IMR-90 (cell line): ENCODE results near the gene BTBD17. TPM values are rescaled to one million over a fixed set of nuclear protein-coding genes. Genes with fewer than 3 reads are reported as not detected.
"Not testable (repeated sequence)": the region's sequence is repeated elsewhere in the genome, so short reads cannot be mapped to it uniquely, and the experiment has no call there.

ENCODE experiments used
- ATAC-seq: fragments of 200-7000 bp; cut with Tn5 transposase; 2 replicates; pipeline ENCODE4 v1.9.1; 2020; ENCODE audit warnings: low read depth, mild to moderate bottlenecking, moderate library complexity
- BruUV-seq: library from RNA; stranded (reverse); fragments of 400-500 nt; replicated peaks from 2 replicates; lab custom pipeline; 2021; lab: Mats Ljungman, UMichigan
- CTCF ChIA-PET: fragments of 300-600 bp; formaldehyde crosslinking; extraction: SDS; loops from one replicate; lab custom pipeline; 2021; ENCODE audit warnings: antibody characterized with exemption; lab: Yijun Ruan, JAX
- POLR2A ChIA-PET: fragments of 300-600 bp; sonication (Branson Sonifier 250); formaldehyde crosslinking; loops from one replicate; lab custom pipeline; 2022; ENCODE audit warnings: antibody characterized with exemption; ENCODE audit not compliant: unreplicated experiment; lab: Charles Lee
- DNase-seq: peaks from one replicate; pipeline ENCODE4 v3.0.0; 2013
- H2AFZ ChIP-seq: replicated peaks from 2 replicates; pipeline ENCODE3; 2013; ENCODE audit warnings: low read length, mild to moderate bottlenecking; ENCODE audit not compliant: poor library complexity
- H2AK5ac ChIP-seq: 2 replicates; pipeline ENCODE4 v1.6.1; 2013; ENCODE audit warnings: low read depth, low read length, inconsistent platforms
- H2AK9ac ChIP-seq: replicated peaks from 2 replicates; pipeline ENCODE3; 2013; ENCODE audit warnings: mild to moderate bottlenecking, low read depth, low read length, moderate library complexity; ENCODE audit not compliant: poor library complexity
- H2BK120ac ChIP-seq: 2 replicates; pipeline ENCODE4 v1.6.1; 2013; ENCODE audit warnings: low read depth, low read length, inconsistent platforms
- H2BK15ac ChIP-seq: 3 replicates; pipeline ENCODE4 v1.6.1; 2013; ENCODE audit warnings: low read depth, low read length, inconsistent platforms
- H2BK20ac ChIP-seq: 2 replicates; pipeline ENCODE4 v1.6.1; 2013; ENCODE audit warnings: low read depth, mild to moderate bottlenecking, inconsistent platforms, low read length, moderate library complexity
- H2BK5ac ChIP-seq: 2 replicates; pipeline ENCODE4 v1.6.1; 2013; ENCODE audit warnings: mild to moderate bottlenecking, low read depth, low read length, inconsistent platforms; ENCODE audit not compliant: poor library complexity, severe bottlenecking
- H3K14ac ChIP-seq: replicated peaks from 2 replicates; pipeline ENCODE4 v1.6.1; 2013; ENCODE audit warnings: low read depth, low read length, inconsistent platforms
- H3K18ac ChIP-seq: 2 replicates; pipeline ENCODE4 v1.6.1; 2013; ENCODE audit warnings: low read depth, low read length, control low read depth
- H3K23ac ChIP-seq: 2 replicates; pipeline ENCODE4 v1.6.1; 2013; ENCODE audit warnings: low read depth, low read length, inconsistent platforms
- H3K27ac ChIP-seq: 2 replicates; pipeline ENCODE4 v1.5.1; 2013; ENCODE audit warnings: mild to moderate bottlenecking, control low read depth, low read length; ENCODE audit not compliant: insufficient read depth
- H3K27me3 ChIP-seq: 2 replicates; pipeline ENCODE4 v1.6.1; 2013; ENCODE audit warnings: low read length; ENCODE audit not compliant: control insufficient read depth, insufficient read depth
- H3K36me3 ChIP-seq: 2 replicates; pipeline ENCODE4 v1.6.1; 2013; ENCODE audit warnings: low read length, mixed read lengths; ENCODE audit not compliant: control insufficient read depth, insufficient read depth
- H3K4ac ChIP-seq: 2 replicates; pipeline ENCODE4 v1.6.1; 2013; ENCODE audit warnings: low read depth, low read length, inconsistent platforms
- H3K4me1 ChIP-seq: 2 replicates; pipeline ENCODE4 v1.6.1; 2013; ENCODE audit warnings: low read length, mixed read lengths; ENCODE audit not compliant: control insufficient read depth, insufficient read depth
- H3K4me2 ChIP-seq: 2 replicates; pipeline ENCODE4 v1.6.1; 2013; ENCODE audit warnings: low read depth, mild to moderate bottlenecking, control low read depth, low read length, moderate library complexity
- H3K4me3 ChIP-seq: 2 replicates; pipeline ENCODE4 v1.5.1; 2013; ENCODE audit warnings: low read depth, mild to moderate bottlenecking, control low read depth, low read length, moderate library complexity; ENCODE audit not compliant: insufficient read depth
- H3K56ac ChIP-seq: 2 replicates; pipeline ENCODE4 v1.6.1; 2013; ENCODE audit warnings: low read length, inconsistent platforms; ENCODE audit not compliant: insufficient read depth; ENCODE audit errors: extremely low read depth
- H3K79me1 ChIP-seq, 2 experiments: 2 replicates each; pipeline ENCODE4 v1.6.1; 2013; ENCODE audit warnings: low read length in 2 of 2, inconsistent platforms in 1 of 2, low read depth in 1 of 2
- H3K9ac ChIP-seq: 2 replicates; pipeline ENCODE4 v1.6.1; 2013; ENCODE audit warnings: low read depth, low read length, control low read depth
- H3K9me1 ChIP-seq: 2 replicates; pipeline ENCODE4 v1.6.1; 2013; ENCODE audit warnings: low read length, inconsistent platforms; ENCODE audit not compliant: insufficient read depth
- H3K9me3 ChIP-seq: 2 replicates; pipeline ENCODE4 v1.6.1; 2013; ENCODE audit warnings: low read length; ENCODE audit not compliant: control insufficient read depth, insufficient read depth
- H4K20me1 ChIP-seq: 2 replicates; pipeline ENCODE4 v1.6.1; 2013; ENCODE audit warnings: low read length, inconsistent platforms; ENCODE audit not compliant: insufficient read depth
- H4K5ac ChIP-seq: 2 replicates; pipeline ENCODE4 v1.6.1; 2013; ENCODE audit warnings: mild to moderate bottlenecking, low read depth, low read length, control low read depth
- H4K8ac ChIP-seq, 2 experiments: 2 replicates each; pipeline ENCODE4 v1.6.1; 2013; ENCODE audit warnings: low read depth in 2 of 2, low read length in 2 of 2, control low read depth in 1 of 2, inconsistent platforms in 1 of 2
- H4K91ac ChIP-seq: 2 replicates; pipeline ENCODE4 v1.6.1; 2013; ENCODE audit warnings: low read depth, low read length, inconsistent platforms; ENCODE audit not compliant: insufficient read depth
- MAZ ChIP-seq: IDR thresholded peaks from 2 replicates; pipeline ENCODE4 v1.6.1; 2012; ENCODE audit warnings: low read depth, mild to moderate bottlenecking, low read length, improper control_type of control experiment, moderate library complexity, borderline replicate concordance
- NFE2L2 ChIP-seq: fragments of 150-350 bp; IDR thresholded peaks from 2 replicates; pipeline ENCODE4 v1.6.1; 2016; ENCODE audit warnings: low read depth, mild to moderate bottlenecking, low read length
- RCOR1 ChIP-seq: IDR thresholded peaks from 2 replicates; pipeline ENCODE4 v1.6.1; 2012; ENCODE audit warnings: mild to moderate bottlenecking, low read length, improper control_type of control experiment; ENCODE audit not compliant: insufficient replicate concordance
- RFX5 ChIP-seq: IDR thresholded peaks from 2 replicates; pipeline ENCODE4 v1.8.0; 2012; ENCODE audit warnings: low read depth, mild to moderate bottlenecking, low read length, moderate library complexity
- WGBS, 2 experiments: methylation state at CpG; one replicate each; pipeline versions ENCODE4 v1.1.5 to v1.1.7; 2013; ENCODE audit warnings: missing lambda C conversion rate in 2 of 2; ENCODE audit not compliant: insufficient read length in 1 of 2; ENCODE audit errors: extremely low coverage in 2 of 2; 5-methylcytosine and 5-hydroxymethylcytosine counted together
- dilution Hi-C: fragments of 300-500 bp; cut with HindIII; formaldehyde crosslinking; loops from one replicate; pipeline ENCODE4 v1.14.3; 2018; ENCODE audit warnings: low sequenced_read_pairs; ENCODE audit not compliant: unreplicated experiment
- in situ Hi-C: fragments of 300-500 bp; cut with MboI; formaldehyde crosslinking; loops from 3 replicates; pipeline ENCODE4 v1.14.3; 2019; ENCODE audit warnings: low sequenced_read_pairs, inconsistent platforms, mixed read lengths
- intact Hi-C: fragments of 100-400 bp; cut with micrococcal nuclease; formaldehyde crosslinking; loops from 2 replicates; pipeline ENCODE4 v1.10.0; 2022
- polyA plus RNA-seq, 3 experiments: library from polyadenylated mRNA; depleted of rRNA; stranded (reverse); fragments of >200 nt; gene quantifications; 2 replicates each; pipeline ENCODE4 v1.2.3, GENCODE V29; 2012; ENCODE audit warnings: low replicate concordance in 1 of 3
- total RNA-seq: library from RNA; depleted of rRNA; stranded (reverse); fragments of >200 nt; gene quantifications from 2 replicates; pipeline ENCODE4 v1.2.3, GENCODE V29; 2012
- TF ChIP-seq, protein P1 (sequence below): fragments of 150-350 bp; IDR thresholded peaks from 2 replicates; pipeline ENCODE4 v1.6.1; 2017; ENCODE audit warnings: mild to moderate bottlenecking, antibody characterized with exemption, low read length, low read depth

The BTBD17 gene
- total and polyA plus RNA-seq, 2 of the 4 experiments (the other 2 are of a cell fraction) = not detected

DNA sequence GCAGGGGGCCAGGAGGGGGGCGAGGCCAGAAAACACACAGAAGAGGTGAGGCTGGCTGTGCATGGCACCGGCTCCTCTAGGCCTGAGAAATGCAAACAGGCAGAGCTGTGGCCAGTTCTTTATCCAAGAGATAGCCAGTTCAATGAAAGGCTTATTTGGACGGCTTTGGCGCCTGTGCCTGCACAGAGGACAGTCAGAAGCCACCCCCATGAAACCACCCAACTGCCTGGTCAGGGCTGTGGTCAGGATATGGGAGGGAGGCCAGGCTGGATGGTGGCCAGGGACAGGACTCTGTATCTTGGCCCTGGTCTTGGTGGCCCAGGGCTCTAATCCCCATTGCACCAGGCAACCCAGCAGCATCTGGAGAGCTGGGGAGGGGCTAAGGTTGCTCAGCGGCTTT, 45.7 kb upstream of the BTBD17 start:
- no peak overlapping the region for H4K8ac ChIP-seq
- no peak overlapping the region for H3K9ac ChIP-seq
- no peak overlapping the region for H2BK20ac ChIP-seq
- ATAC-seq (no peak), DNase-seq (no peak)
- no peak overlapping the region for H2AK5ac ChIP-seq
- H2BK5ac ChIP-seq = no peak overlapping the region
- H3K4me1 ChIP-seq = no peaks in the 10 kb centered on the region
- in situ Hi-C loops (no loop called here), dilution Hi-C loops (no loop called here), intact Hi-C loops (no loop called here)
- H3K79me1 ChIP-seq = no peaks in the 10 kb centered on the region
- no peak overlapping the region for H4K91ac ChIP-seq
- H3K56ac ChIP-seq = no peak overlapping the region
- CTCF ChIA-PET = no interaction called here
- H3K9me1 ChIP-seq = no peaks in the 10 kb centered on the region
- H4K20me1 ChIP-seq = no peaks in the 10 kb centered on the region
- H3K23ac ChIP-seq = no peak overlapping the region
- no peak overlapping the region for H3K27ac ChIP-seq
- no peak overlapping the region for H3K14ac ChIP-seq
- no peak overlapping the region for H3K4me3 ChIP-seq
- H3K4ac ChIP-seq = no peak overlapping the region
- no peak overlapping the region for H2AFZ ChIP-seq
- H3K36me3 ChIP-seq = no peaks in the 10 kb centered on the region
- TF ChIP-seq MAZ (no peak), NFE2L2 (no peak), RFX5 (no peak), RCOR1 (no peak)
- TF ChIP-seq, protein P1, sequence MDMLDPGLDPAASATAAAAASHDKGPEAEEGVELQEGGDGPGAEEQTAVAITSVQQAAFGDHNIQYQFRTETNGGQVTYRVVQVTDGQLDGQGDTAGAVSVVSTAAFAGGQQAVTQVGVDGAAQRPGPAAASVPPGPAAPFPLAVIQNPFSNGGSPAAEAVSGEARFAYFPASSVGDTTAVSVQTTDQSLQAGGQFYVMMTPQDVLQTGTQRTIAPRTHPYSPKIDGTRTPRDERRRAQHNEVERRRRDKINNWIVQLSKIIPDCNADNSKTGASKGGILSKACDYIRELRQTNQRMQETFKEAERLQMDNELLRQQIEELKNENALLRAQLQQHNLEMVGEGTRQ = no peak
- BruUV-seq = no TSS peak
- H2BK15ac ChIP-seq = no peak overlapping the region
- peaks cover 20% of the 10 kb centered on the region for H3K9me3 ChIP-seq
- H3K4me2 ChIP-seq = no peak overlapping the region
- WGBS, 2 experiments = 20% methylated on average over 2 of the region's 5 CpGs; no CpG with 5 or more reads in 1 of the 2 experiments
- H4K5ac ChIP-seq = no peak overlapping the region
- no peaks in the 10 kb centered on the region for H3K27me3 ChIP-seq
- no peak overlapping the region for H3K18ac ChIP-seq
- no peak overlapping the region for H2AK9ac ChIP-seq
- H2BK120ac ChIP-seq = no peak overlapping the region
- POLR2A ChIA-PET = no interaction called here

DNA sequence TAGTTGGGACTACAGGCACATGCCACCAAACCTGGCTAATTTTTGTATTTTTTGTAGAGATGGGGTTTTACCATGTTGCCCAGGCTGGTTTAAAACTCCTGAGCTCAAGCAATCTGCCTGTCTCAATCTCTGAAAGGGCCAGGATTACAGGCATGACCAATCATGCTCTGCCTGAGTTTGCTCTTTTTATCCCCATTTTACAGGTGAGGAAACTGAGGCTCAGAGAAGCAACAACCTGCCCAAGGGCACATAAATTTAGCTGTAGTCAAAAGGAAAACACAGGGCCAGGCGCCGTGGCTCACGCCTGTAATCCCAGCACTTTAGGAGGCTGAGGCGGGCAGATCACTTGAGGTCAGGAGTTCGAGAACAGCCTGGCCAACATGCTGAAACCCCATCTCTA, 43.6 kb upstream of the BTBD17 start:
- BruUV-seq, H3K23ac ChIP-seq, H2AFZ ChIP-seq, H3K9ac ChIP-seq, H3K18ac ChIP-seq, H3K14ac ChIP-seq, in situ Hi-C loops, H3K36me3 ChIP-seq, H4K5ac ChIP-seq, H3K79me1 ChIP-seq, H3K4ac ChIP-seq, H3K4me2 ChIP-seq, intact Hi-C loops, DNase-seq, H4K91ac ChIP-seq, H2BK120ac ChIP-seq, dilution Hi-C loops, H2AK9ac ChIP-seq, ATAC-seq, H4K8ac ChIP-seq, POLR2A ChIA-PET, H2BK20ac ChIP-seq, H2BK5ac ChIP-seq, H3K56ac ChIP-seq, H4K20me1 ChIP-seq, H2AK5ac ChIP-seq, H3K4me1 ChIP-seq, H3K27me3 ChIP-seq, CTCF ChIA-PET, H3K9me1 ChIP-seq, H3K4me3 ChIP-seq, H2BK15ac ChIP-seq, H3K27ac ChIP-seq: not testable (repeated sequence)
- no CpG with 5 or more reads among the region's 5 CpGs for WGBS, 2 experiments
- H3K9me3 ChIP-seq = peaks cover 19% of the 10 kb centered on the region
